Skeletal muscle tissue (tissue), 4 donors: ENCODE data around the gene CEP97. TPM values are rescaled to one million over a fixed set of nuclear protein-coding genes. Genes with fewer than 3 reads are reported as not detected.
"Not testable (repeated sequence)": the region's sequence is repeated elsewhere in the genome, so short reads cannot be mapped to it uniquely, and the experiment has no call there.

Source experiments
- H3K27ac ChIP-seq: one replicate; pipeline ENCODE4 v1.7.0; 2013; ENCODE audit warnings: mild to moderate bottlenecking, low read depth, low read length, inconsistent platforms
- H3K27me3 ChIP-seq, 3 donors: one replicate each; pipeline ENCODE4 v1.7.0; 2013; ENCODE audit warnings: low read length in 3 of 3; ENCODE audit not compliant: control insufficient read depth in 3 of 3, insufficient read depth in 3 of 3
- H3K36me3 ChIP-seq, 3 donors: one replicate each; pipeline ENCODE4 v1.7.0; 2013; ENCODE audit warnings: low read length in 3 of 3; ENCODE audit not compliant: control insufficient read depth in 3 of 3, insufficient read depth in 3 of 3
- H3K4me1 ChIP-seq, 3 donors: one replicate each; pipeline ENCODE4 v1.7.0; 2013; ENCODE audit warnings: low read length in 3 of 3, mild to moderate bottlenecking in 3 of 3; ENCODE audit not compliant: control insufficient read depth in 3 of 3, insufficient read depth in 3 of 3
- H3K4me3 ChIP-seq, 3 donors: one replicate each; pipeline ENCODE4 v1.7.0; 2013; ENCODE audit warnings: low read length in 3 of 3
- H3K9ac ChIP-seq, 3 donors: one replicate each; pipeline ENCODE4 v1.7.0; 2013; ENCODE audit warnings: low read length in 3 of 3, mild to moderate bottlenecking in 3 of 3, moderate library complexity in 2 of 3, low read depth in 1 of 3
- H3K9me3 ChIP-seq, 3 donors: one replicate each; pipeline ENCODE4 v1.7.0; 2013; ENCODE audit warnings: low read length in 3 of 3; ENCODE audit not compliant: control insufficient read depth in 3 of 3
- total RNA-seq: library from RNA; depleted of rRNA; stranded (reverse); fragments of >200 nt; gene quantifications from one replicate; pipeline ENCODE4 v1.2.3, GENCODE V29; 2014
- donor health status: Osteomylitis.

CEP97 gene
- total RNA-seq, 1 donor from 2014 or later = 16.2 TPM

DNA sequence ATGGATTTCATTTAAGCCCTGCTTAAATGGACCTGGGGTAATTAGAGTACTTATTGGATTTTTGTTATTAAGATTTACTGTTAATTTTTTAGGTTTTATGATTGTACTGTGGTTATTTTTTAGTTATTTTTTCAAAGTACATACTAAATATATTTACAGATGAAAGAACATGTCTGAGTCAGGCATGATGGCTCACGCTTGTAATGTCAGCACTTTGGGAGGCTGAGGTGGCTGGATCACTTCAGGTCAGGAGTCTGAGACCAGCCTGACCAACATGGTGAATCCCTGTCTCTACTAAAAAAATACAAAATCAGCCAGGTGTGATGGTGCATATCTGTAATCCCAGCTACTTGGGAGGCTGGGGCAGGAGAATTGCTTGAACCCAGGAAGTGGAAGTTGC, 21.7 kb upstream of the CEP97 start:
- no peak overlapping the region for H3K27ac ChIP-seq
- no peaks in the 10 kb centered on the region for H3K9me3 ChIP-seq
- H3K27me3 ChIP-seq = no peaks in the 10 kb centered on the region
- no peak overlapping the region for H3K9ac ChIP-seq
- no peaks in the 10 kb centered on the region for H3K4me1 ChIP-seq
- no peak overlapping the region for H3K4me3 ChIP-seq
- no peaks in the 10 kb centered on the region for H3K36me3 ChIP-seq

DNA sequence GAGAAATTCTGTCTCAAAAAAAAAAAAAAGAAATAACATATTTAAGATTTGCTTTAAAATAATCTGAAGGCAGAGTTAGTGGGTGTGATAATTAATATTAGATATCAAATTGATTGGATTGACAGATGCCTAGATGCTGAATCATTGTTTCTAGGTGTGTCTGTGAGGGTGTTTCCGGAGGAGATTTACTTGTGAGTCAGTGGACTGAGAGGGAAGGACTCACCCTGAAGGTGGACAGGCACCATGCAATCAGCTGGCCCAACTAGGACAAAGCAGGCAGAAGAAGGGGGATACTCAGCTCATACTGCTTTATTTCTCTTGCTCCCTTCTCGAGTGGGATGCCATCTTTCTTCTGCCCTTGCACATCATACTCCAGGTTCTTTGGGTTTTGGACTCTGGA, 21.2 kb upstream of the CEP97 start:
- Histone ChIP-seq H3K36me3 (no peaks in the 10 kb centered on the region), H3K9ac (no peak overlapping the region), H3K4me3 (no peak overlapping the region), H3K9me3 (no peaks in the 10 kb centered on the region), H3K27me3 (no peaks in the 10 kb centered on the region), H3K27ac (no peak overlapping the region), H3K4me1 (no peaks in the 10 kb centered on the region)

- H3K9me3 ChIP-seq, H3K27ac ChIP-seq, H3K4me1 ChIP-seq, H3K9ac ChIP-seq, H3K4me3 ChIP-seq, H3K36me3 ChIP-seq, H3K27me3 ChIP-seq: not testable (repeated sequence)
Measured at GRCh38 chr3:101704639-101705038, 19.8 kb upstream of the CEP97 start.

DNA sequence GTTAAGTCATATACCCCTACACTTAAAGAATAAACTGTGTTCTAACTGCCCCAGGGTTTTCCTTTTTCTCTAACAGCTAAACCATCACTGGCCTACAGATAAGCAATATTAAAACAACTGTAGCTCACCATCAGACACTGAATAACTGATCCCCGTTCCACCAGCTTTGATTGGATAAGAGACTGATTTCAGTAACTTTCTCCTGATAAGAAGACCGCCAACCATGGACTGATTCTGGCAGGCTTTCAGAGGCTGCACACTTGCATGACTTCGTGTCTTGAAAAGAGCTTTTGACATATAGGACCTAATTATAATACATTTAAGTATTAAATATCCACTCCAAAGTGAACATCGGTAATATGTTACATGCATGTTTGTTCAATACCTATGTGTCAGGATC, 15.3 kb upstream of the CEP97 start:
- Histone ChIP-seq H3K27me3 (no peaks in the 10 kb centered on the region), H3K27ac (no peak overlapping the region), H3K9me3 (no peaks in the 10 kb centered on the region), H3K9ac (no peak overlapping the region), H3K36me3 (no peaks in the 10 kb centered on the region), H3K4me1 (no peaks in the 10 kb centered on the region), H3K4me3 (no peak overlapping the region)

DNA sequence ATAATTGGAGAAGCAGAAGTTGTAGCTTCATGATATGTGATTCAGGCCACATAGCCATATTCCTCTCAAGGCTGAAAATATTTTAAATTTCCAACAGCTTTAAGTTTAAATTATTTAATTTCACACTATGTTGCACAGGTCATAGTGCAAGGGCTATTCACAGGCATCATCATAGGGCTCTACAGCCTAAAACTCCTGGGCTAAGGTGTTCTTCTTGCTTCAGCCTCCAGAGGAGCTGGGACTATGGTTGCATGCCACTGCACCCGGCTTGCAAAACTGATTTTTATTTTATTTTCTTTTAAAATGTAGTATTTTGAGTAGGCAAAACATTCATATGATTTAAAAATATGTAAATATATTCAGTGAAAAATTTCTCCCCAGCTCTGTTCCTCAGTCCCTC, 6.0 kb upstream of the CEP97 start:
- Histone ChIP-seq H3K27ac (no peak overlapping the region), H3K36me3 (no peaks in the 10 kb centered on the region), H3K27me3 (no peaks in the 10 kb centered on the region), H3K4me1 (peaks cover 3 to 10% (median 4%) of the 10 kb centered on the region in 3 donors), H3K4me3 (no peak overlapping the region), H3K9ac (no peak overlapping the region), H3K9me3 (no peaks in the 10 kb centered on the region)

- H3K4me1 ChIP-seq = peaks cover 3 to 10% (median 4%) of the 10 kb centered on the region in 3 donors
- H3K36me3 ChIP-seq = no peaks in the 10 kb centered on the region
- H3K27ac ChIP-seq = no peak overlapping the region
- H3K9me3 ChIP-seq = no peaks in the 10 kb centered on the region
- no peak overlapping the region for H3K4me3 ChIP-seq
- H3K27me3 ChIP-seq = no peaks in the 10 kb centered on the region
- H3K9ac ChIP-seq = no peak overlapping the region
Measured at GRCh38 chr3:101719604-101720185, 4.7 kb upstream of the CEP97 start.

GRCh38 chr3:101720851-101721840, 3.3 kb upstream of the CEP97 start:
- Histone ChIP-seq H3K4me3 (no peak overlapping the region), H3K9ac (peak overlapping the region in 1 of 3 donors; percentile 10), H3K9me3 (no peaks in the 10 kb centered on the region), H3K27me3 (no peaks in the 10 kb centered on the region), H3K36me3 (no peaks in the 10 kb centered on the region), H3K27ac (peak overlapping the region; percentile 70), H3K4me1 (peaks cover 3 to 11% (median 10%) of the 10 kb centered on the region in 3 donors)

DNA sequence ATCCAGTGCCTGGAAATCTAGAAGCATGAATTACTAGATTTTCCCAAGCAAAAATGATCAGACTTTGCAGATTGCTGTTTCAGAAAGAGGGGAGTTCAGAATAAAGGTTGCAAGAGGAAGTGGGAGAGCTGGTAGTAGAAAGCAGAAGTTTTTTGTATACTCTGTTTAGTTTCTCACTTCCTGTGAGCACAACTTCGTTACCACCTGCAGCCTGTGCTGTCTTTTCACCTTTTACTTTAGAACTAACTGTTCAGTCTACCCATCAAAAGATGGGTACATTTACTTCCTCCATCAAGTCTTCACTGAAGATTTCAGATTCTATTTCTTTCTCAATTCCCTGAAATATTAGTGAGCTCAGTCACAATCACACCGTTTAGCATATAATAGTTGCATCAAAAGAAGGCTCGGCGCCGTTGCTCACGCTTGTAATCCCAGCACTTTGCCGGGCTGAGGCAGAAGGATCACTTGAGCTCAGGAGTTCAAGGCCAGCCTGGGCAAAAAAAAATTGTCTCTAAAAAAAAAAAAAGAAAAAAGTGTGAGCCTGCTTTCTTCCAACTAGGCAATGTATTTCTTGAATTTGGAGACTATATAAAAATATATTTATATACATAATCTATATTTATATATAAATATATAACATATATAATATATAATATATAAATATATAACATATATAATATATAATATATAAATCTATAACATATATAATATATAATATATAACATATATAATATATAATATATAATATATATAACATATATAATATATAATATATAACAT, 1.8 kb upstream of the CEP97 start:
- Histone ChIP-seq H3K9ac (no peak overlapping the region), H3K4me1 (peaks cover 3 to 11% (median 10%) of the 10 kb centered on the region in 3 donors), H3K4me3 (no peak overlapping the region), H3K27me3 (no peaks in the 10 kb centered on the region), H3K9me3 (no peaks in the 10 kb centered on the region), H3K36me3 (no peaks in the 10 kb centered on the region), H3K27ac (peak overlapping the region; percentile 70)

DNA sequence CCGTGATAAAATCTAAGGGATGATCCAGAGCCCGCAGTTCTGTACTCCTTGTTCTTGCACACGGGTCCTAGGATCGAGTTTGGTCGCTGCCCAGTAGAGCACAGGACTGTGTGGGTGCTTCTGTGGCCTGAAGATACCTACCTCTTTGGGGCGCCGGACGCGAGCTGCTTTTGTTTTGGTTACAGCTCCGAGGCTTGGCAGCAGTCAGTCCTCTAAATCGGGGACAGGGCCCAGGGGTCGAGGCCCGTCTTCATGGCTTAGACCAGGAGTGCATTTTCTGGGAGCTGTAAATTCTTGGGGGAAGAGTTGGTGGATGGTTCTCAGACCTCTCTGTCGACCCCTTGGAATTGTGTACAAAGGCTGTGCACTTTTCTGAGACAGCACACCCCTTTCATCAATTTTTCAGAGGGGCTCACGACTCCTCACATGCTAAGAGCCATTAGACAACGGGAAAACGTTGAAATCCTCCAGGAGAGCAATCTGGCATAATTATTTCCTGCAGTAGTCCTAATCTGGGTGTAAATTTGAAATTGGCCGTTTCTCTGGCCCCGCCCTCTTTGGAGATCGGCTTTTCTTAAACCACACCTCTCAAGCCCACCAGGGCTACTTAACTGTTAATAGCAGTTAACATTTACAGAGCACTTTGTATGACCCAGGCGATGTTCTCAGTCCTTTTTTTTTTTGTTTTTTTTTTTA, 928 bp downstream of the CEP97 start:
- peaks cover 0 to 12% (median 3%) of the 10 kb centered on the region in 3 donors for H3K36me3 ChIP-seq
- H3K27me3 ChIP-seq = no peaks in the 10 kb centered on the region
- peak overlapping the region; percentile 48 for H3K27ac ChIP-seq
- peaks cover 3 to 11% (median 10%) of the 10 kb centered on the region in 3 donors for H3K4me1 ChIP-seq
- peak overlapping the region; percentile 81 to 99 (median 93) for H3K4me3 ChIP-seq
- no peaks in the 10 kb centered on the region for H3K9me3 ChIP-seq
- H3K9ac ChIP-seq = peak overlapping the region; percentile 79 to 95 (median 88)
